Right lobe of liver (tissue), 4 donors: ENCODE results near the gene ADCY1.

ENCODE experiments used
- POLR2A ChIP-seq: fragments of 450-650 bp; IDR thresholded peaks from one replicate; pipeline ENCODE4 v1.6.1; 2017; ENCODE audit warnings: antibody characterized with exemption, mild to moderate bottlenecking
- TF ChIP-seq, protein P1 (sequence below), 4 donors: fragments of 200-600 bp in 3 of 4; fragments of 450-650 bp in 1 of 4; IDR thresholded peaks; one replicate each; pipeline versions ENCODE4 v1.5.1 to v1.8.0; 2016 to 2022; ENCODE audit warnings: antibody characterized with exemption in 4 of 4, mild to moderate bottlenecking in 2 of 4
- donor health status: DM: no; HTN: no; CAD: no.
- donor health status: DM: no; HTN: no; CAD: no.
- donor health status: DM: no; HTN: yes; CAD: no.

DNA sequence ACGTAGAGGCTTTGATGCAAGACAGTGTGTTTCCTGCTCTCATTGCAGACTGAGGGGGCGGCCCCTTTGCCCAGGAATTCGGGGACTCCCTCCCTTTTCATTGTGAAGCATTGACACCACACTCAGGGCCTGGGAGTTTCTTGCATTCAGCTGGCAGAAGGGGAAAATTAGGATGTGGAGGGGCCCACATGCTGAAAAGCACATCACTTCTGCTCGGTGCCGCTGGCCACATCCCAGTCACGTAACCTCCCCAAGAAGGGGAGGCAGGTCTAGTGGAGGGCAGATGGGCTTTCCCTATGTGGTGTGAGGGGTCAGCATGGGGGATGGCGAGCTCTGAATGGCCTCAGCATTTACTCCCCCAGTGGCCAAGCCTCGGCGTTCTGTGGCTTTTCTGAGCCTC is 47.9 kb downstream of the ADCY1 start:
- TF ChIP-seq POLR2A = no peak
- TF ChIP-seq, protein P1, sequence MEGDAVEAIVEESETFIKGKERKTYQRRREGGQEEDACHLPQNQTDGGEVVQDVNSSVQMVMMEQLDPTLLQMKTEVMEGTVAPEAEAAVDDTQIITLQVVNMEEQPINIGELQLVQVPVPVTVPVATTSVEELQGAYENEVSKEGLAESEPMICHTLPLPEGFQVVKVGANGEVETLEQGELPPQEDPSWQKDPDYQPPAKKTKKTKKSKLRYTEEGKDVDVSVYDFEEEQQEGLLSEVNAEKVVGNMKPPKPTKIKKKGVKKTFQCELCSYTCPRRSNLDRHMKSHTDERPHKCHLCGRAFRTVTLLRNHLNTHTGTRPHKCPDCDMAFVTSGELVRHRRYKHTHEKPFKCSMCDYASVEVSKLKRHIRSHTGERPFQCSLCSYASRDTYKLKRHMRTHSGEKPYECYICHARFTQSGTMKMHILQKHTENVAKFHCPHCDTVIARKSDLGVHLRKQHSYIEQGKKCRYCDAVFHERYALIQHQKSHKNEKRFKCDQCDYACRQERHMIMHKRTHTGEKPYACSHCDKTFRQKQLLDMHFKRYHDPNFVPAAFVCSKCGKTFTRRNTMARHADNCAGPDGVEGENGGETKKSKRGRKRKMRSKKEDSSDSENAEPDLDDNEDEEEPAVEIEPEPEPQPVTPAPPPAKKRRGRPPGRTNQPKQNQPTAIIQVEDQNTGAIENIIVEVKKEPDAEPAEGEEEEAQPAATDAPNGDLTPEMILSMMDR (IDR thresholded peaks at IDR 0.05) = no peak
